Stimulated activated naive CD8-positive, alpha-beta T cell treated with anti-CD3 and anti-CD28 coated beads, Interleukin-15, amount 100 ng/mL, for 72 hours (primary cell): Measurements from ENCODE around the gene SLC29A3.

Experiments
- ATAC-seq: fragments of 150-1000 bp; cut with Tn5 transposase; 2 replicates; pipeline ENCODE4 v1.10.0; 2021; ENCODE audit warnings: mild to moderate bottlenecking, moderate library complexity
- DNase-seq, 2 donors: peaks; one replicate each; pipeline ENCODE4 v3.0.0; 2021 to 2022
- H3K27ac Mint-ChIP-seq, 2 donors: one replicate each; pipeline ENCODE4 v1.8.0; 2022; ENCODE audit warnings: mild to moderate bottlenecking in 2 of 2, mixed read lengths in 2 of 2, moderate library complexity in 2 of 2
- H3K27me3 Mint-ChIP-seq: one replicate; pipeline ENCODE4 v1.8.0; 2022; ENCODE audit warnings: mixed read lengths
- H3K4me1 Mint-ChIP-seq: one replicate; pipeline ENCODE4 v1.8.0; 2022; ENCODE audit warnings: mild to moderate bottlenecking, mixed read lengths
- H3K4me3 Mint-ChIP-seq, 2 donors: one replicate each; pipeline ENCODE4 v1.8.0; 2022; ENCODE audit warnings: mild to moderate bottlenecking in 2 of 2, mixed read lengths in 2 of 2, moderate library complexity in 1 of 2
- H3K9me3 Mint-ChIP-seq, 2 donors: one replicate each; pipeline ENCODE4 v1.8.0; 2022; ENCODE audit warnings: mixed read lengths in 2 of 2

Gene SLC29A3

DNA sequence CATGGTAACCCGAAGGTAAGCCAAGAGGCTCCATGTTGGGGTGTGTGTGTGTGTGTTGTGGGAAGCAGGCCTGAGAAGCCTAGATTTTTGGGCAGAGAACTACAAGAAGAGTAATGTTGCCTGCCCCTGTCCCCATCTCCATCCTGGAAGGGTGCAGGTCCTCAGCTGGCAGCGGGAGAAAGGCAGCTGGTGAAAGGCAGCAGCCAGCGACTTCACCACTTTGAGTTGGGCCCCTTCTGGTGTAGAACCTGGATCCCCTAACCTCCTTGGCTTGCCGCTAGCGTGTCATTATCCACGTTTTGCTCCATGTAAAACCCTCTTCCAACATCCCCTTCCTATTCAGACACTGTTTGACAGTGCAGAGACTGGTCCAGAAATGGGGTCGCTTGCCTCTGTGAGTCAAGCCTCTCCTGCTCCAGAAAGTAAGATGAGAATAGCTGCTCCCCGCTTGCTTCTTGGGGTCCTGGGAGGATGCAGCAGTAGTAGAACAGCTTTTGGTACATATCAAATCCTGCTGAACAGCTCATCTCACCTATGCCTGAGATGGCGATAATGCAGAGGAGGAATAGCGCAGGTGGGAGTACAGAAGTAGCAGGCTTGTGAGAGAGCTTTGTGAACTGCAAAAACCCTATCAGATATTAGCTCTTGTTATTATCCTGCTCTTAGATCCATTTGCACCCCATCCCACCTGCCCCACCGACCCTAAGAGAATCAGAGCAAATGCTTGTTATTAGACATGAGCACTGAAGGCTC, 55.6 kb downstream of the SLC29A3 start:
- Mint-ChIP-seq H3K4me1 (peaks cover 6% of the 10 kb centered on the region), H3K27me3 (peaks cover 14% of the 10 kb centered on the region), H3K9me3 (no peaks in the 10 kb centered on the region), H3K27ac (no peak overlapping the region), H3K4me3 (no peak overlapping the region)
- ATAC-seq (no peak), DNase-seq (no peak)

DNA sequence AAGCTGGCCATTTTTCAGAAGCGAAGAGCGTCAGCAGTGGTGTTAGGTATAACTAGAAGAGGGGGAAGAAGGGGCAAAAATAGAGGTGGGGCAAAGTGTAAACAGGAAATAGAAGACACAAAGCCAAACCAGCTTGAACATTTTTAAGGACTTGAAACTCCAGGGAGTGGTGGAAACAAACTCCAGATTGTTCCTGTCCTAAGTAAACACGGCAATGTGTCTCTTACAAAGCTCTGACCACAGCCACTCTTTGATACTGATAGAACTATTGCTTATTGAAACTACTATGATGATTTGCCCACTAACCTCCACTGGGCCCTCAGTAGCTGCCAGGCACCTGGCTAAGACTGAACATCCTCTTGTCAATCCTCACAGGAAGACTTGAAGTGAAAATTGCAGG, 56.9 kb downstream of the SLC29A3 start:
- peak overlapping the region in 1 of 2 donors; percentile 79 for H3K4me3 Mint-ChIP-seq

DNA sequence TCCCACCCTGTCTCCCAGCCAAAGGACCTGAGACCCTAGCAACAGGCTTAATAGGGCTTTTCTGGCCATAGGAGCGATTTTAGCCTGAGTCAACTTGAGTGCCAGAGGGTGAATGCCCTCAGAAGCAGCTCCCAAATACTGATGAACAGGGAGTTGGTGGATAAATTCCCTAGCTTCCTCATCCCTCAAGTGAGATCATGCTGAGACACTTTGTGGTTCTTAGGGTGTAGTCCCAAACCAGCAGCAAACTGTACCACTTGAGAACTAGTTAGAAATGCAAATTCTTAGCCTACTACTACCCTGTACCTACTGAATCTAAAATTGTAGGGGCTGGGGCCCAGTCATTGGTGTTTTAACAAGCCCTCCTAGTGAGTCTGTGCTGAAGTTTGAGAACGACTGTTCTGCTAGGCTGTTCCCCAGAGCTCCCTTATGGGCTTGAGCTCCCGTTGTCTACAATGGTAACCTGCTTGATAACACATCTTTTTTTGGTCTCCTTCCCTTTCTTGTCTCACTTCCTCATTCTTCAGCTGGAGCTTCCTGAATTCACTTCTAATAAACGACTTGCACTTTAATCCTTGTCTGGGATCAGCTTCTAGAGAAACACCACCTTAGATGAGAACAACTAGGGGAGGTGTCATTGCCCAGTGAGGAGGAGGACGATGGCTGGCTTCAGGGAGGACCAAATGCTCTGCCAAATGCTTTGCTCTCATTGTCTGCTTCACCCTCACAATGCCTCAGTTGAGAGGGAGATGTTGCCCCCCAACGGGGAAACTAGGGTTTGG, 59.5 kb downstream of the SLC29A3 start:
- Mint-ChIP-seq H3K4me3 (no peak overlapping the region), H3K27me3 (no peaks in the 10 kb centered on the region), H3K9me3 (no peaks in the 10 kb centered on the region), H3K4me1 (peaks cover 12% of the 10 kb centered on the region), H3K27ac (peak overlapping the region in 1 of 2 donors; percentile 12)
- ATAC-seq (no peak), DNase-seq (no peak)

More for the DNA sequence above, 56.9 kb downstream of the SLC29A3 start:
- Mint-ChIP-seq H3K4me1 (peaks cover 6% of the 10 kb centered on the region), H3K9me3 (no peaks in the 10 kb centered on the region), H3K27me3 (peaks cover 14% of the 10 kb centered on the region), H3K27ac (no peak overlapping the region)
- no peak for DNase-seq
- no peak for ATAC-seq

DNA sequence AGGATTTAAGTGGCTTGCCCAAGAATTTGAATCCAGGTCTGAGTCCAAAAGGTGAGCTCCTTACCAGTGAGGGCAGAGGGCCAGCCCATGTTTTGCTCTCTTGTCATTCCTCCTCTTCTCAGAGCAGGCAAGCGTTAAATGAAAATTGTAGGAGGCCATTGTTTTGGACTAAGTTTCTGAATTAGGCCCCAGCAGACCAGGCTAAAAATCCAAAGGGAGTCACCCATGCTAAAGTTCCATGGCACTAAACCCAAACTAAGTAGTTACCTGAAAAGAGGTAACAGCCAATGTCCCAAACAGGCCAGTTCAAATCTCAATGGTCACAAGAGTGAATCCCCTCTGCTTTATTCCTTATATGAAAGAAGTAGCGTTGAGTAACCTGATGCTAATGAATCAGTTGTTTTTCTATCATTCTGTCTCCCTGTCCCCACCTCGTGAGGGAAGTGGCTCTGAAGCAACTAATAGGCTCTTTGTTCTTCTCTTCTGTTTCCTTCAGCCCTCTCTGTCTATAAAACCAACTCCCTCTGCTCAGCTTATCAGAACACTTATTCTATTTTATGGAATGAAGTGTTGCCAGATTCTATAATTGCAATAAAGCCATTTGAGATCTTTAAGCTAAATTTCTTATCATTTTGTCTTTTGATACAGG, 60.2 kb downstream of the SLC29A3 start:
- ATAC-seq, result no peak
- H3K27me3 Mint-ChIP-seq, result no peaks in the 10 kb centered on the region
- H3K4me3 Mint-ChIP-seq, result no peak overlapping the region
- H3K27ac Mint-ChIP-seq, result no peak overlapping the region
- no peaks in the 10 kb centered on the region for H3K9me3 Mint-ChIP-seq
- peaks cover 12% of the 10 kb centered on the region for H3K4me1 Mint-ChIP-seq
- no peak for DNase-seq

DNA sequence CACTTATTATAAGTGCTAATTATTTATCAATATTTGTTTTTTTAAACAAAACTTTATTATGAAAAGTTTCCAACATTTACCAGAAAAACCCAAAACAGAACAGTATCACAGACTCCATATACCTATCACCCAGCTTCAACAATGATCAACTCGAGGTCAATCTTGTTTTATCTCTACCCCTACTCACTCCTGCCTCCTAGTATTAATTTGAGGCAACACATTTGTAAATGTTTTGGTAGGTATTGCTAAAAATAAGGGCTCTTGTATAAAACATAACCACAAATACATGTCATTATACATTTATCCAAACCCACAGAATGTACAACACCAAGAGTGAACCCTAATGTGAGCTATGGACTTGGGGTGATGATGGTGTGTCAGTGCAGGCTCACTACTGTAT, 61.8 kb downstream of the SLC29A3 start:
- ATAC-seq (no peak), DNase-seq (no peak)
- no peaks in the 10 kb centered on the region for H3K9me3 Mint-ChIP-seq
- no peaks in the 10 kb centered on the region for H3K27me3 Mint-ChIP-seq
- no peak overlapping the region for H3K27ac Mint-ChIP-seq
- no peak overlapping the region for H3K4me3 Mint-ChIP-seq
- H3K4me1 Mint-ChIP-seq, result peaks cover 12% of the 10 kb centered on the region

DNA sequence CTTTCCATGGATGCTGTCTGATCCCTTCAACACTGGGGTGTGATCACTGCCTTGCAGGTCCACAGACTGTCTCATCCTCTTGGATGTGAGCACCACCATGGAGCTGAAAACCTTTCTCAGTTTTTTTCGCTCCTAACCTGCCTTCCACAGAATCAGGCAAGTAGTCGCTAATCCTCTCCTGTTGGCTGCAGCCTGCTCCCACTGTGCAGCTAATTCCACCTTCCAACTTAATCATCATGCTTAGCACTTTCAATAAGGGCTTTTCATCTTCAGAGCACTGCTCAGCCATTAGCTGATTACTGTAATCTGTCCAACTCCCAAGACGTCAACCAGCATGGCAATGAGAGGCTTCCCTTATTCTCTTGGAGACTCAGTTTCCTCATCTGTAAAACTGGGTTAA, 62.6 kb downstream of the SLC29A3 start:
- H3K9me3 Mint-ChIP-seq, result no peaks in the 10 kb centered on the region

DNA sequence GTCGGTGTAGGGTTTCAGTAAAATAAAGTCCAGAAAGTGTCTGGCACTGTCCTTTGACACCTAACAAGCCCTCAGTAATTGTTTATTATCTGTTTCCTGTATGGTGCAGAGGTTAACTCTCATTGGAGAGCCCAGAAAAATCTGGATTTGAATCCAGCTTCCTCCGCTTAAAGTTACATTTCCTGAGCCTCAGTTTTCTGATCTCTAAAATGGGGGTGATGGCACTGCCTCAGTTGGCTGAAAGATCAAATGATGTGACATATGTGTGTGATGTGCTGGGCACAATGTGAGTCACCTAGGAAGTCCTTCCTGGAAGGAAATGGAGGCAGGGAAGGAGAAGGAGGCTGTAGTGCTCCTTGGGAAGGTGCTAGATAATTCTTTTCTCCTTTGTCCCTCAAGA, 63.0 kb downstream of the SLC29A3 start:
- DNase-seq (no peak), ATAC-seq (no peak)
- no peak overlapping the region for H3K27ac Mint-ChIP-seq
- no peaks in the 10 kb centered on the region for H3K9me3 Mint-ChIP-seq
- H3K27me3 Mint-ChIP-seq, result no peaks in the 10 kb centered on the region
- peaks cover 12% of the 10 kb centered on the region for H3K4me1 Mint-ChIP-seq
- no peak overlapping the region for H3K4me3 Mint-ChIP-seq

More for the DNA sequence above, 62.6 kb downstream of the SLC29A3 start:
- Mint-ChIP-seq H3K27me3 (no peaks in the 10 kb centered on the region), H3K4me3 (no peak overlapping the region), H3K27ac (no peak overlapping the region), H3K4me1 (peaks cover 12% of the 10 kb centered on the region)
- DNase-seq, result no peak
- ATAC-seq, result no peak

DNA sequence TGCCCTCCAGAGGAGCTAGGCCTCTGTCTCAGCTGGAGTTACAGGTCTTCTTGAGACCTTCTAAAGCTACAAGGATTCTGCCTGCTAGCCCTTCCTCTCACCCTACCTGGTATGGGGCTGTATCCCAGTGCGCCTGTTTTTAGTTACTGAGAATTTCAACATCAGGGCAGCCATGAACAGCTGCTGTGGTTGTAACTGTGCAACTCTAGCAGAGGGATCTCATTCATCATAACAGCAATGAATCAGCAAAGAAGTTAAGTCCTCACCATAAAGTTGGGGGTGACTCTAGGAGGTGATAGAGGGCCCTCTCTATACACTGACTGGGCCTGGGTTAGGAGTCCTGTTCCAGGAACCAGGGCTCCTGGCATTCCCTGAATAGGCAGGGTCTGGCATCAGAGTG, 63.7 kb downstream of the SLC29A3 start:
- H3K4me1 Mint-ChIP-seq, result peaks cover 6% of the 10 kb centered on the region
- H3K27ac Mint-ChIP-seq, result peak overlapping the region in 1 of 2 donors; percentile 43
- no peak overlapping the region for H3K4me3 Mint-ChIP-seq
- ATAC-seq (no peak), DNase-seq (no peak)
- no peaks in the 10 kb centered on the region for H3K9me3 Mint-ChIP-seq
- no peaks in the 10 kb centered on the region for H3K27me3 Mint-ChIP-seq

DNA sequence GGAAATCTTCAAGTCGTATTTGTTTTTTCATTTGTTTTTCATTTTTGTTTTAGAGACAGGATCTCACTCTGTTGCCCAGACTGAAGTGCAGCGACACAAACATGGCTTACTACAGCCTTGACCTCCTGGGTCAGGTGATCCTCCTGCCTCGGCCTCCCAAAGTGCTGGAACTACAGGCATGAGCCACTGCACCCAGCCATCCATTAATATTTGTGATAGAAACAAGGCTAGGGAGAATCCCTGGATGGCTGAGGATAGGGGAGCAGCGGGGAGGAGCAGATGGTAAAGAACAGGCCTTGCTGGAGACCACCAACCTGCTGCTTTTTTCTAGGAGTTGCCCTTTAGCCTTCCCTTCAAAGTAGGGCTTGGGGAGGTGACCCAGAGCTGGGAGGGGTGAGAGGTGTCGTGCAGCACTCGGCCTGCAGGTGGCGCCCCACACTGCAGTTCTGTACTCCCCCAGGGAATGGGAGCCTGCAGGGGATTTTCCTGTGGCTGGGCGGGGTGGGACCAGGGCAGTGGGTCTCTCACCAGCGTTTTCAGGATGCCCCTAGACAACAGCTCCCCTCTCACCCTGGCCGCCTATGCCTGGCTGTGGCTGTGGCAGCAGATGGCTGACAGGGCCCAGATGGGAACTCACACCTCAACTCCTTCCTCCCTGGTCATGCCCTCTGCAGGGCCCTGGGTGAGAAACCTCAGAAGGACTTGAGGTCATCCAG, 65.1 kb downstream of the SLC29A3 start:
- DNase-seq, result peak; percentile 69 to 72
- H3K27me3 Mint-ChIP-seq, result peaks cover 6% of the 10 kb centered on the region
- no peak overlapping the region for H3K27ac Mint-ChIP-seq
- ATAC-seq, result peak; percentile 90
- H3K9me3 Mint-ChIP-seq, result no peaks in the 10 kb centered on the region
- peaks cover 5% of the 10 kb centered on the region for H3K4me1 Mint-ChIP-seq
- no peak overlapping the region for H3K4me3 Mint-ChIP-seq

DNA sequence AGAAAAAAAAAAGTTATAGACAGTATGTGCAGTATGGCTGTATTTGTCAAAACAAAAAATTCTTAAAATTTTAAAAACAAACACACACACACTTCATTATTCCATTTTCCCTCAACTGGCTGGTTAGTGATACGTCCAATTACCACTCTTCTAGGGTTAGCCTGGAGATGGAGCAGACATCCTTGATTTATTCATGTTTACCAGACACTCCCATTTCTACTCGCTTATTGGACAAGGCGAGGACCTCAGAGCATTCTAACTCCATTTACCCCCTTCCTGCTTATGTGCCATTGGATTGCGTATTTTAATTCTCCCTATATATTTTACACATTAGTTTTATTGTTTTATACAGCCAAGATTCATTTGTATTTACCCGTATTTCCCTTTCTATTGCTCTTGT, 69.1 kb downstream of the SLC29A3 start:
- Mint-ChIP-seq H3K4me1 (peaks cover under 1% of the 10 kb centered on the region), H3K9me3 (no peaks in the 10 kb centered on the region), H3K4me3 (no peak overlapping the region), H3K27me3 (peaks cover 35% of the 10 kb centered on the region), H3K27ac (no peak overlapping the region)
- DNase-seq, result no peak
- ATAC-seq, result no peak

DNA sequence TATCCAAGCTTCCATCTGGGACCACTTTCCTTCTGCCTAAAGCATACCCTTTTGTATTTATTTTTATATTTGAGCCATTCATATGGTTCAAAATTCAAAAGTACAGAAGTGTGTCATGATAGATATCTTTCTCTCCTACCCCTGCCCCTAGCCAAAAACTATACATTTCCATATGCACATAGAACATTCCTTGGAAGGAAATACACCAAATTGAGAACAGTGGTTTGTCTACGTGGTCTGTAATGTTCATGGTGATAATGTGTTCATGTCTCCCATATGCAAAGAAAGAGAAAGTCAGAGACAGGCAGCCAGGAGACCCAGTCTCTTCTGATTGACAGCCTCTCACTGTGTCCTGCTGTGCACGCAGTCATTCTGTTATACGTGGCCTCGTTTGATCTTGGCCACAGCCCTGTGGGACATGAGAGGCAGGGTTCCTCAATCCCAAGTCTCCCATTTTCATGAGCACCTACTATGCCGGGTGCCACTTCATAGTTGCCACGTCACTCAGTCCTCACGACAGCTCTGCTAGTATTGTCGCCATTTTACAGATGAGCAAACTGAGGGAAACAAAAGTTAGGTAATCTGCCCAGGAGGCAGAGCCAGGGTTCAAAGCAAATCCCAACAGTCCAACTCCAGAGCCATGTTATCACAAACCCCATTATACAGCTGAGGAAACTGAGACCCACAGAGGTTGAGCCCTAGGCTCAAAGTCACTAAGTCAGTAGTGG, 69.7 kb downstream of the SLC29A3 start:
- H3K27me3 Mint-ChIP-seq, result peaks cover 40% of the 10 kb centered on the region
- no peaks in the 10 kb centered on the region for H3K4me1 Mint-ChIP-seq

DNA sequence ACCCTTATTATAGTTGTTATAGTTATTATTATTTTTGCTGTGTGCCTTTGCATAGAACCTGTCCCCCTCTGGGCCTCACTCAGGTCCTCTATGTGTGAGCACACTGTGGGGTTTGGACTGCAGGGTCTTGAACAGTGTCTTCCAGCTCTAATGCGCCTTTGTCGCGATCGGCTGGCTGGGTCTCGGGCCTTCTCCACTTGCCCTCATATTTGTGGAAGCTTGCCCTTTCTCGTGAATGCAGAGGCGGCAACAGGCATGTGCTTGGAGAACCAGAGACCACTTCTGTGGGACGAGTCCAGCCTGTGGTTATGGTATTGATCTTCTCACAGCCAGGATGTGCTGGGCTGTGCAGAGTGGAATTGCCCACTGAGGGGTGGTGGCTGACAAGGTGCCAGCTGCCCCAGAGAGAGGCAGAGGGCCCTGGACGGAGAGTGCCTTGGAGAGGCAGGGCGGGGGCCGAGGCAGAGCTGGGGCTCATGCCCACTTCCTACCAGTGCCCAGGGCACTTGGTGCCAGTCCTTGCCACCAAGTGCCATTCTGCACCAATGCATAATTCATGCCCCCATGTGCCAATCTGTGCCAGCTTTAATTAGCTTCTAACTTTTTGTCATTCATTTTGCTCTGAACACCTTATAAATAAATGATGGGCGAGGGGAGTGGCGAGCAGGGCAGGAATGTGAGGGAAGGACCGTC, 70.9 kb downstream of the SLC29A3 start:
- Mint-ChIP-seq H3K9me3 (no peaks in the 10 kb centered on the region), H3K27ac (no peak overlapping the region), H3K4me3 (no peak overlapping the region), H3K4me1 (no peaks in the 10 kb centered on the region), H3K27me3 (peaks cover 50% of the 10 kb centered on the region)
- ATAC-seq (no peak), DNase-seq (no peak)

More for the DNA sequence above, 69.7 kb downstream of the SLC29A3 start:
- Mint-ChIP-seq H3K4me3 (no peak overlapping the region), H3K9me3 (no peaks in the 10 kb centered on the region), H3K27ac (no peak overlapping the region)
- DNase-seq (no peak), ATAC-seq (no peak)

DNA sequence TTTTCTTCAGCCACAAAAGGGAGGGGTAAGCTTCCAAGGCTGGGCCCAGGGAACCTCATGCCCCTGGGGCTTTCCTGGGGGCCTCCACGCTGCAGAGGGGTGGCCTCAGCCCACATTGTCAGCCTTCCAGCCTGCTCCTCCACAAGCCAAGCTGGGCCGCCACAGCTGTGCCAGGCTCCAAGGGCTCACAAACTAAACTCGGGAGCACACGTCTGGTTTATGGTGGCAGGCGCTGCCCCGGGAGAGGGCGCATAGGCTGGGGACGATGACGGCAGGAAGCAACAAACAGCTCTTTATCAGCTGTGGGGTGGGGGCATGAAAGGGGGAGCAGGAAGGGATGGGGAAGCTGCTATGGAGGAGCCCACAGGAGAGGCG, 71.4 kb downstream of the SLC29A3 start:
- H3K27me3 Mint-ChIP-seq, result peaks cover 56% of the 10 kb centered on the region
- H3K4me1 Mint-ChIP-seq, result no peaks in the 10 kb centered on the region
- no peak overlapping the region for H3K4me3 Mint-ChIP-seq
- DNase-seq (no peak), ATAC-seq (no peak)
- H3K9me3 Mint-ChIP-seq, result no peaks in the 10 kb centered on the region
- H3K27ac Mint-ChIP-seq, result no peak overlapping the region

DNA sequence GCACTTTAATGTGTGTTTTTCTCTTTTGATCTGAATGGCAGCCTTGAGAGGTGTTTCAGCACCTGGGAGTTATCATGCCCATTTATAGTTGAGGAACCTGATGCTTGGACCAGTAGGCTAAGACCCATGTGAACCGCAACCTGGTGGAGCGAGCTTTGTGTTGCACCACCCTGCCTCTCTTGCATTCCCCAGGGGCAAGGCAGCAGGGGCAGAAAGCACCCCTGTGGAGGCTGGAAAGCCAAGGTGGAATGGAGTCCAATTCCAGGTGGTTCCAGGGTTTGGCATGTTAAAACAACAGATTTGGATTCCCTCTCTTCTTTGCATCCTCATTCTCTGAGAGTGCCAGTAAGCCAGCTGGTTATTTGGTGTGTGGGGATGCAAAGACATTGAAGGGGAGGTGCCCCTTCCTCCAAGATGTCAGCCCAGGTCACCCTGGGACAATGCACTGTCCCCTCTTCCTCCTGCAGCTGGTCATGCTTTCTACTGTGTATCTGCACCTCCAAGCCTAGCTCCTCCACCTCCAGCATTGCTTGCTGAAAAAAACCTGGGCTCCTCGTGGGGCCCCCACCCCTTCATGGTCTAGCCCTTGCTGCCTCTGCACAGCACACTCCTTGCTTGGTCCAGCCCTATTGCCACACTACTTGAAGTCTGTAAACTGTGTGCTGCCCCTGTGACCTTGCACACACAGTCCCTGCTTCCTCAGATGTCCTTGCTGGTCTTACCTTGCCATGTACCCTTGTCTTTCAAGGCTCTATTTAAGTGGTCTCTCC, 72.0 kb downstream of the SLC29A3 start:
- H3K27me3 Mint-ChIP-seq, result peaks cover 62% of the 10 kb centered on the region
- no peak for DNase-seq
- no peaks in the 10 kb centered on the region for H3K9me3 Mint-ChIP-seq
- no peak for ATAC-seq
- peaks cover 3% of the 10 kb centered on the region for H3K4me1 Mint-ChIP-seq
- no peak overlapping the region for H3K27ac Mint-ChIP-seq
- no peak overlapping the region for H3K4me3 Mint-ChIP-seq
